ENCODE measurements around the gene ERAS.
"Not testable (repeated sequence)": the region's sequence is repeated elsewhere in the genome, so short reads cannot be mapped to it uniquely, and the experiment has no call there.

ERAS gene

DNA sequence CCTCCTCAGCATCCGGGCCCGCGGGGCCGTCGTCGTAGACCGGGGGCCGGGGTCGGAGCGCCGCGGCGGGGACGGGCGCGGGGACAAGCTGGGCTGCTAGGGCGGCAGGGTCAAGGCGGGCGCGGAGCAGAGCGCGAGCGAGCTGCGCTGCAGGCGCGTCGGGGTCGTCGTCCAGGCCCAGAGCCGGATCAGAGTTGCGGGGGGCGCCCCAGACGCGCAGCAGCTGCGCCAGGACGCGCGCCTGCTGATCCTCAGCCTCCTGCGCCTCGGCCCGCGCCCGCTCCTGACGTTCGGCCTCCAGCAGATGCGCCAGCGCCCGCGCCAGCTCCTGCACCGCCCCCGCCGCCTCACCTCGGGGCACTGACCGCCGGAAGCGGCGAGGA lies 5.6 kb downstream of the ERAS start:
- no peak for TF ChIP-seq POLR2A (IDR thresholded peaks at IDR 0.05; ENCODE audit: low read depth, low read length)
- no peak for FAIRE-seq
- no peak for DNase-seq (ENCODE audit: insufficient read length, low spot score)

DNA sequence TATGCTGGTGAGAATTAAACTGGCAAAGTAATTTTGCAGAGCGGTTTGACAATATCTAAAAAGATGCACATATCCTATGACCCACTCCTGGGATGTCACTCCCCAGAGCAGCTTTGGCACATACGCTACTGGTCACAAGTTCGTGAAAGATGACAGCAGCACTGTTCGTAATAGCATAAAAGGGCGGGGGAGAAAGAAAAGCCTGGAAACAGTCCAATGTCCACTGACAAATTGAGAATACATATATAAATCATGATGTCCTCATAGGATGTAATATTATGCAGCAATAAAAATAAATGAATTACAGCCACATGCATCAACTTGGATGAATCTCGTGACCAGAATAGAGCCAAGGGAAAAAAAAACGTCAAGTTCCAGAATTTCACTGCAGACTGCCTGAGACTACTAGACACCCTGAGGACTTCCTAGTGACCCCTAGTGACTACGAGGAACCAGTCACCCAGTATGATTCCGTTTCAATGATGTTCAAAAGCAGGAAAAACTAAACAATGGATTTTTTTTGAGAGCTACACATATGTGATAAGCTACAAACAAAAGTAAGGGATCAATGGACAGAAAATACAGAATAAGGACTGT lies 7.3 kb downstream of the ERAS start:
- TF ChIP-seq POLR2A (IDR thresholded peaks at IDR 0.05; ENCODE audit: low read depth, low read length) = no peak
- DNase-seq (ENCODE audit: insufficient read length, low spot score) (no peak), FAIRE-seq (no peak)

DNA sequence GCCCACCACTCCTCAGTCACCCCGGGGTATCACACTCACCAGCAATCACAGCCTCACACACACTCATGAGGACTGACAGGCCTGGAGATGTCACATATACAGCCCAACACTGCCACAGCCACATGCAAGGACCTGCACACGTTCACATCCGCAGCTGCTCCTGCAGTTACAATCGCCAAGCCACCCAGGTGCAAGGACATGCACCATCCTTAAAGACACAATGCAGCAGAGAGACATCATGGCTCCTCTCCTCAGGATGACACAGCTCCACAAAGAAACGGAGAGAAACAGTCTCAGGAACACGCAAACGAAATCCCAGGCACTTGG lies 8.0 kb downstream of the ERAS start:
- TF ChIP-seq POLR2A (IDR thresholded peaks at IDR 0.05; ENCODE audit: low read depth, low read length) = no peak
- no peak for DNase-seq (ENCODE audit: insufficient read length, low spot score)
- FAIRE-seq = no peak

DNA sequence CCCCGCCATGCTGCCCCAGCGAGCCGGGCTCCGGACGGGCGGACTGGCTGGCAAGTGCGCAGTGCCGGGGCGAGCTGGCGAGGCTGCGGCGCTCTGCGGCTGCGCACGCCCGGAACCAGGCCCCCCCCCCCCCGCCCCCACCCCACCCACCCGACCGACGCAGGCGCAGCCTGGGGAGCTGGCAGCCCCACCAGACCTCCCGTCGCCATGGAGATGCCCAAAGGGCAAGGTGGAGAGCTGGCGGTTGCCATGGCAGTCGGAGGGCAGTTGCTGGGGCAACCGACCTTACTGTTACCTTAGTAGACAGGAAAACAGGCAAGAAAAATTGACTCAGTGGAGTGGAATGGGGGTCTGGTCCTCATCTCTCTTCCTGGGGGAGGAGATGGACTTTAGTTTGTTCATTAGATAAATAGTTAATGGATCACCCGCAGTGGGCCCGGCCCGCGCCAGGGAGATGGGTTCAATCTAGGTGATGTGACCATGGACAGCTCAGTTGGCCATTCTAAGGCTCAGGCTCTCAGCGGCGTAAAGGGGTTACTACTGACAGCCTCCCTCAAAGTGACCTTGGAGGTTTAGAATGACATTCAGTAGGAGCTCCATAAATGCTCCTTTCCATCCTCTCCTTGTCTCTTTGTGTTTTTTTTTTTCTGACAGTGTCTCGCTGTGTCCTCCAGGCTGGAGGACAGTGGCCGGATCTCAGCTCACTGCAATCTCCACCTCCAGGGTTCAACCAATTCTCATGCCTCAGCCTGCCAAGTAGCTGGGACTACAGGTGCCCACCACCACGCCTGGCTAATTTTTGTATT lies 9.4 kb downstream of the ERAS start, which contains the start of gene PCSK1N:
PCSK1N (minus strand) TSS at position 87 of the 806 bp plus-strand sequence; CDS start at position 9, 78 bp downstream.
- DNase-seq (ENCODE audit: insufficient read length, low spot score) = no peak
- no peak for TF ChIP-seq POLR2A (IDR thresholded peaks at IDR 0.05; ENCODE audit: low read depth, low read length)
- FAIRE-seq = no peak

DNA sequence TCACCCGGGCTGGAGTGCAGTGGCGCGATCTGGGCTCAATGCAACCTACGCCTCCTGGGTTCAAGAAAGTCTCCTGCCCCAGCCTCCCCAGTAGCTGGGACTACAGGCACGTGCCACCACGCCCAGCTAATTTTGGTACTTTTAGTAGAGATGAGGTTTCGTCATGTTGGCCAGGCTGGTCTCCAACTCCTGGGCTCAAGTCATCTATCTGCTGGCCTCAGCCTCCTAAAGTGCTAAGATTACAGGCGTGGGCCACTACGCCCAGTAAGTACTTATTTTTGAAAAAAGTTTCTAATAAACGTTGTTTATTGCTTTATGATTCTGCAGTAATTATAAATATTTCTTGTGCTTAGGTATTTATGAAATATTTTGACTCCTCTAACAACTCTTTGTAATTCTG lies 13.4 kb downstream of the ERAS start:
- DNase-seq (ENCODE audit: insufficient read length, low spot score) (no peak), FAIRE-seq (no peak)
- no peak for TF ChIP-seq POLR2A (IDR thresholded peaks at IDR 0.05; ENCODE audit: low read depth, low read length)

DNA sequence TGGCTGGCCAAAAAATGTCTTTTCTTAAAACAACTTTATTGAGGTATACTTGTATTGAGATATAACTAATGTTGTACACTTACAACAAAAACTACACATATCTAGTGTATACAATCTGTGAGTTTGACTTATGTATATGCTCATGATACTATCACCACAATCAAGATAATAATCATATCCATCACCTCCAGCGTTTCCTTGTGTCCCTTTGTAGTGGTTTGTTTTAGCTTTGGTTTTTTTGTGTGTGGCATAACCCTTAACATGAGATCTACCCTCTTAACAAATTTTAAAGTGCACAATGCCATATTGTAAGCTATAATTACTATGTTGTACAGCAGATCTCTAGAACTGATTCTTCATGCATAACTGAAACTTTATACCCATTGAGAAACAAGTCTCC lies 22.5 kb downstream of the ERAS start:
- DNase-seq (ENCODE audit: insufficient read length, low spot score) (no peak), FAIRE-seq (no peak)
- no peak for TF ChIP-seq POLR2A (IDR thresholded peaks at IDR 0.05; ENCODE audit: low read depth, low read length)

DNA sequence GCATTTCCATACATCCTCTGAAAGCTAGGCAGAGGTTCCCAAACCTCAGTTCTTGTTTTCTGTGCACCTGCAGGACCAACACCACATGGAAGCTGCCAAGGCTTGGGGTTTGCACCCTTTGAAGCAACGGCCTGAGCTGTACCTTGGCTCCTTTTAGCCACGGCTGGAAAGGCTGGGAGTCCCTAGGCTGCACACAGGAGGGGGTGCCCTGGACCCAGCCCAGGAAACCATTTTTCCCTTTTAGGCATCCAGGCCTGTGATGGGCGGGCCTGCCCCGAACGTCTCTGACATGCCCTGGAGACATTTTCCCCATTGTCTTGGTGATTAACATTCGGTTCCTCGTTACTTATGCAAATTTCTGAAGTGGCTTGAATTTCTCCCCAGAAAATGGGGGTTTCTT lies 26.5 kb downstream of the ERAS start:
- FAIRE-seq (no peak), DNase-seq (ENCODE audit: insufficient read length, low spot score) (no peak)
- TF ChIP-seq POLR2A (IDR thresholded peaks at IDR 0.05; ENCODE audit: low read depth, low read length) = no peak

DNA sequence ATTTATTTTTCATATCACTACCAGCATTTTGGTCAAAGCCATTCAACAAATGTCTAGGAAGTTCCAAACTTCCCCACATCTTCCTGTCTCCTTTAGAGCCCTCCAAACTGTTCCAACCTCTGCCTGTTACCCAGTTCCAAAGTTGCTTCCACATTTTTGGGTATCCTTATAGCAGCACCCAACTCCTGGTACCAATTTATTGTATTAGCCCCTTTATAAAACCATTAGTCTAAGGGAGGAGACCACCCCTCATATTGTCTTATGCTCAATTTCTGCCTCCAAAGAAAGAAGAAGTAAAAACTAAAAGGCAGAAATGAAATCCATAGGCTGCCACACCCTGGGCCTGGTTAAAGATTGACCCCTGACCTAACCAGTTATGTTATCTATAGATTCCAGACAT lies 27.2 kb downstream of the ERAS start:
- DNase-seq (ENCODE audit: insufficient read length, low spot score); FAIRE-seq: not testable (repeated sequence)

DNA sequence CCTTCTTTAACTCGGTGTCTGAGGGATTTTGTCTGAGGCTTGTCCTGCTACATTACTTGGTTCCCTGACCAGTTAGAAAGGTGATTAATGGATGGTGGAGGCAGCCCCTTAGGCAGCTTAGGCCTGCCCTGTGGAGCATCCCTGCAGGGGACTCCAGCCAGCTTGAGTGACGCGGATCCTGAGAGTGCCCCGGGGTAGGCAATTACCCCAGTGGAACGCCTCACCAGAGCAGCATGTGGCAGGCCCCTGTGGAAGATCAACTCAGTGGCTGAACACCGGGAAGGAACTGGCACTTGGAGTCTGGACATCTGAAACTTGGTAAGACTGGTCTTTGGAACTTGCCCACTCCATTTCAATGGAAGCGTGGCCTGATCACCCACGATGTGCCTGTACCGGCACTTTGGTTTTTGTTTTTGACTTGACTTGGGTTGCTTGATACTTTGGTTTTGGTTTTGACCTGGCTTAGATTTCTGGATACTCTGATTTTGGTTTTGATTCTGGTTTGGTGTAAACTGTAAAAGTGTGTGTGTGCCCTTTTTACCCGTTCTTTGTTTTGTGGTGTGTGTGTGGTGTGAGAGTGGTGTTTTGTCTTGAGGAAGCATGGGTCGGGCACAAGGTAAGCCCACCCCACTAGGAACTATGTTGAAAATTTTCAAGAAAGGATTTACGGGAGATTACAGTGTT lies 27.9 kb downstream of the ERAS start:
- DNase-seq (ENCODE audit: insufficient read length, low spot score); FAIRE-seq: not testable (repeated sequence)

DNA sequence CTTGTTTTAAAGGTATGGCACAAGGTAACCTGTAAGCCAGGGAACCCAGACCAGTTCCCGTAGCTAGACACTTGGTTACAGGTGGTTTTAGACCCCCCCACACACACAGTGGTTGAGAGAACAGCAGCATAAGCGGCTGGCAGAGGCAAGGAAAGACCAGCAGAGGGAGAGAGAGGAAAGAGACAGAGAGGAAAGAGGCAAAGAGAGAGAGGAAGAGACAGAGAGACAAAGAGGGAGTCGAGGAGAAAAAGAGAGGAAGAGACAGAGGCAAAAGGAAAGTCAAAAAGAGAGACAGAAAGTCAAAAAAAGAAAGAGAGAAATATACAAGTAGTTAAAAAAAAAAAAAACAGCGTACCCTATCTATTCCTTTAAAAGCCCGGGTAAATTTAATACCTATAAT lies 28.6 kb downstream of the ERAS start:
- TF ChIP-seq POLR2A (IDR thresholded peaks at IDR 0.05; ENCODE audit: low read depth, low read length) = no peak
- DNase-seq (ENCODE audit: insufficient read length, low spot score) = no peak
- no peak for FAIRE-seq

DNA sequence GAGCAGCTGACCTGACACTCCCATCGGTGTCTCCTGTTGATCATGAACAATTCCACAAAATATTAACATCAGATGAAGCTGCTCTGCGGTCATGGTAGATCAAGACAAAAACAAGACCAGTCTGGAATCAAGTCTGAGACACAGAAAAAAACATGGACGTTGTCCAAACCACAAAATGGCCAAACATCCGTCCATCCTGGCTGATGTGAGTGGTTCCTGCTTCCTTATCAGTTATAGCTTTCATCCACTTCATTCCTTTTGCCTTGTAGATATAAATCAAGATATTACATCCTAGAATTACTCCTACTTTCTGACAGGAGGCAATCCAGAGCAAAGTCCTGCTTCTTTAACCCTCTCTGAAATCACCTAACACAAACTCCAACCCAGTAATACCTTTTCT lies 37.9 kb downstream of the ERAS start:
- FAIRE-seq (no peak), DNase-seq (ENCODE audit: insufficient read length, low spot score) (no peak)
- no peak for TF ChIP-seq POLR2A (IDR thresholded peaks at IDR 0.05; ENCODE audit: low read depth, low read length)

DNA sequence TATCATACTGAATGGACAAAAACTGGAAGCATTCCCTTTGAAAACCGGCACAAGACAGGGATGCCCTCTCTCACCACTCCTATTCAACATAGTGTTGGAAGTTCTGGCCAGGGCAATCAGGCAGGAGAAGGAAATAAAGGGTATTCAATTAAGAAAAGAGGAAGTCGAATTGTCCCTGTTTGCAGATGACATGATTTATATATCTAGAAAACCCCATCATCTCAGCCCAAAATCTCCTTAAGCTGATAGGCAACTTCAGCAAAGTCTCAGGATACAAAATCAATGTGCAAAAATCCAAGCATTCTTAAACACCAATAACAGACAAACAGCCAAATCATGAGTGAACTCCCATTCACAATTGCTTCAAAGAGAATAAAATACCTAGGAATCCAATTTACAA lies 45.7 kb downstream of the ERAS start:
- not testable (repeated sequence) for FAIRE-seq; DNase-seq (ENCODE audit: insufficient read length, low spot score)

DNA sequence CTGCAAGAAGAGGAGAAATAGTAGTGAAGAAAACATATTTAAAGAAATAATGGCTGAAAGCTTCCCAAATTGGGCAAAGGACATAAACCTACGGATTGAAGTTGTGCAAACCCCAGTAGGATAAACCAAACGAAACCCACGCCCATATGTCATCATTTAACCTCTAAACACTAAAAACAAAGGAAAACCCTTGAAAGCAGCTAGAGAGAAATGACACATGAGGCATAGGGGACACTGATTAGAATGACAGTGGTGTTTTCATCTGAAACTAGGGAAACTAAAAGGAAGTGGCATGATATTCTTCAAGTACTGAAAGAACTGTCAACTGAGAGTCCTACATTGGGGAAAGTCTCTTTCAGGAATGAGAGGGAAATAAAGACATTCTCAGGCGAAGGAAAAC lies 50.6 kb downstream of the ERAS start:
- not testable (repeated sequence) for DNase-seq (ENCODE audit: insufficient read length, low spot score); FAIRE-seq
